ENCODE data around the gene NFIA. TPM values are rescaled to one million over a fixed set of nuclear protein-coding genes. Genes with fewer than 3 reads are reported as not detected.

NFIA gene
- total and polyA plus RNA-seq, 2 of the 13 experiments (the other 11 are each of a cell fraction or from before 2014, with no cell fraction given), result 14.7 to 28.5 TPM

GRCh38 chr1:61157468-61157987 lies 75.2 kb downstream of the NFIA start (continued):
- TF ChIP-seq ZNF468 (CRISPR knock-in tag; IDR thresholded peaks at IDR 0.05) (no peak), ASH2L (IDR thresholded peaks at IDR 0.05; ENCODE audit: insufficient read length, low read depth, low read length) (peak; percentile 53), ZBTB34 (CRISPR knock-in tag; IDR thresholded peaks at IDR 0.05) (0 out of 2 replicates have a peak, but pooled peaks have one; percentile 45), HNF4A (CRISPR knock-in tag; IDR thresholded peaks at IDR 0.05) (peak; percentile 80), THAP8 (CRISPR knock-in tag; IDR thresholded peaks at IDR 0.05; ENCODE audit: borderline replicate concordance) (no peak), ZNF879 (CRISPR knock-in tag; IDR thresholded peaks at IDR 0.05) (no peak), SOX13 (IDR thresholded peaks at IDR 0.05) (no peak), SOX13 (CRISPR knock-in tag; conservative IDR thresholded peaks at IDR 0.05 in 1 of 2, IDR thresholded peaks at IDR 0.05 in 1 of 2) (peak in 1 of 2 experiments; percentile 61; a peak in 2 of 4 replicates), KAT7 (CRISPR knock-in tag; IDR thresholded peaks at IDR 0.05; ENCODE audit: borderline replicate concordance) (0 out of 2 replicates have a peak, but pooled peaks have one; percentile 42), ATF1 (CRISPR knock-in tag; IDR thresholded peaks at IDR 0.05) (no peak), ZNF563 (CRISPR knock-in tag; IDR thresholded peaks at IDR 0.05) (no peak), SOX6 (IDR thresholded peaks at IDR 0.05) (no peak), SOX6 (CRISPR knock-in tag; IDR thresholded peaks at IDR 0.05) (peak; percentile 69; the same call in 1 of the 2 replicates), HDAC1 (CRISPR knock-in tag; IDR thresholded peaks at IDR 0.05) (peak; percentile 43), ZFP1 (CRISPR knock-in tag; IDR thresholded peaks at IDR 0.05) (no peak), NCOR1 (IDR thresholded peaks at IDR 0.05; ENCODE audit: borderline replicate concordance, low read length) (peak; percentile 31; the same call in 1 of the 2 replicates), ZNF318 (CRISPR knock-in tag; IDR thresholded peaks at IDR 0.05) (no peak), KDM5A (IDR thresholded peaks at IDR 0.05; ENCODE audit: borderline replicate concordance, low read length) (no peak)
